ENCODE results near the gene RNPS1. TPM values are rescaled to one million over a fixed set of nuclear protein-coding genes. Genes with fewer than 3 reads are reported as not detected.

RNPS1 gene
- total RNA-seq, 1 donor from 2014 or later, result 130 TPM

DNA sequence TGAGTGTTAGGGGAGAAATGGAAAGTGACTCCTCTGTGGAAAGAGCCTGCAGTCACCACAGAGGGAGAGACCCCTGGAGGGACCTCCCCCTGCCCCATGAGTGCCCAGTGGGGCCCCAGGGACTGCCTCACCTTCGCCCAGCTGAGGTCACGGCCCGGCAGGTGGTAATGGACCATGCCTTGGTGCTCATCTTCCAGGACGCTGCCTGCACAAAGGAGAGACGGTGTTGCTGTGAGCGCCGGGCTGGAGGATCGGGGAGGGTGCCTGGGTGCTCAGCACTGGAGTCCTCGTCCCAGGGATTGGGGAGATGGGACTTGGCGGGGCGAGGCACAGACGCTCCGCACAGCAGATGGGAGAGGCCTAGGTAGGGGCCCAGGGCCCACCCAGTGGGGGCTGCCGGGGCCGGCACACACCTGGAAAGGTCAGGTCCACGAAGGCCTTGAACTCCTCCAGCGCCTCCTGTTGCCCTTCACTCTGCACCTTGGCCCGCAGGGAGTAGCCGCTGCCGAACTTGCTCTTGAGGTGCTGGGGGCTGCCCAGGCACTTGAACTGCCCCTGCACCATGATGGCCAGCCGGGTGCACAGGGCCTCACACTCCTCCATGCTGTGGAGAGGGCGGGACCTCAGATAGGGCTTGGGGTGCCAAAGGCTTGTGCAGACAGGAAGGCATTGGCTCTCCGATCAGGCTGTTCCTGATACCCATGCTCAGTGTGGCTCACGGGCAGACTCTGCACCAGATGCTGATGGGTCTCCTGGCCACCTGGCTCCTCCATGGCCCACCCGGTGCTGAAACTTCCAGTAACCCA lies 9.7 kb upstream of the RNPS1 start:
- DNase-seq (ENCODE audit: extremely low spot score in 2 of 2), result no peak
- no peaks in the 10 kb centered on the region for H3K9me3 ChIP-seq
- TF ChIP-seq POLR2A (IDR thresholded peaks at IDR 0.05), result no peak
- TF ChIP-seq, protein P1, sequence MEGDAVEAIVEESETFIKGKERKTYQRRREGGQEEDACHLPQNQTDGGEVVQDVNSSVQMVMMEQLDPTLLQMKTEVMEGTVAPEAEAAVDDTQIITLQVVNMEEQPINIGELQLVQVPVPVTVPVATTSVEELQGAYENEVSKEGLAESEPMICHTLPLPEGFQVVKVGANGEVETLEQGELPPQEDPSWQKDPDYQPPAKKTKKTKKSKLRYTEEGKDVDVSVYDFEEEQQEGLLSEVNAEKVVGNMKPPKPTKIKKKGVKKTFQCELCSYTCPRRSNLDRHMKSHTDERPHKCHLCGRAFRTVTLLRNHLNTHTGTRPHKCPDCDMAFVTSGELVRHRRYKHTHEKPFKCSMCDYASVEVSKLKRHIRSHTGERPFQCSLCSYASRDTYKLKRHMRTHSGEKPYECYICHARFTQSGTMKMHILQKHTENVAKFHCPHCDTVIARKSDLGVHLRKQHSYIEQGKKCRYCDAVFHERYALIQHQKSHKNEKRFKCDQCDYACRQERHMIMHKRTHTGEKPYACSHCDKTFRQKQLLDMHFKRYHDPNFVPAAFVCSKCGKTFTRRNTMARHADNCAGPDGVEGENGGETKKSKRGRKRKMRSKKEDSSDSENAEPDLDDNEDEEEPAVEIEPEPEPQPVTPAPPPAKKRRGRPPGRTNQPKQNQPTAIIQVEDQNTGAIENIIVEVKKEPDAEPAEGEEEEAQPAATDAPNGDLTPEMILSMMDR (IDR thresholded peaks at IDR 0.05), result no peak
- no peak for TF ChIP-seq POLR2AphosphoS5 (IDR thresholded peaks at IDR 0.05; ENCODE audit: insufficient read depth in 1 of 2, low read depth in 1 of 2)
- no peak overlapping the region for H3K4me3 ChIP-seq
- H3K4me1 ChIP-seq, result no peaks in the 10 kb centered on the region
- intact Hi-C loops (cut with DNase I), result no loop called here
- H3K27me3 ChIP-seq, result no peaks in the 10 kb centered on the region
- no peaks in the 10 kb centered on the region for H3K36me3 ChIP-seq
- H3K27ac ChIP-seq, result no peak overlapping the region

DNA sequence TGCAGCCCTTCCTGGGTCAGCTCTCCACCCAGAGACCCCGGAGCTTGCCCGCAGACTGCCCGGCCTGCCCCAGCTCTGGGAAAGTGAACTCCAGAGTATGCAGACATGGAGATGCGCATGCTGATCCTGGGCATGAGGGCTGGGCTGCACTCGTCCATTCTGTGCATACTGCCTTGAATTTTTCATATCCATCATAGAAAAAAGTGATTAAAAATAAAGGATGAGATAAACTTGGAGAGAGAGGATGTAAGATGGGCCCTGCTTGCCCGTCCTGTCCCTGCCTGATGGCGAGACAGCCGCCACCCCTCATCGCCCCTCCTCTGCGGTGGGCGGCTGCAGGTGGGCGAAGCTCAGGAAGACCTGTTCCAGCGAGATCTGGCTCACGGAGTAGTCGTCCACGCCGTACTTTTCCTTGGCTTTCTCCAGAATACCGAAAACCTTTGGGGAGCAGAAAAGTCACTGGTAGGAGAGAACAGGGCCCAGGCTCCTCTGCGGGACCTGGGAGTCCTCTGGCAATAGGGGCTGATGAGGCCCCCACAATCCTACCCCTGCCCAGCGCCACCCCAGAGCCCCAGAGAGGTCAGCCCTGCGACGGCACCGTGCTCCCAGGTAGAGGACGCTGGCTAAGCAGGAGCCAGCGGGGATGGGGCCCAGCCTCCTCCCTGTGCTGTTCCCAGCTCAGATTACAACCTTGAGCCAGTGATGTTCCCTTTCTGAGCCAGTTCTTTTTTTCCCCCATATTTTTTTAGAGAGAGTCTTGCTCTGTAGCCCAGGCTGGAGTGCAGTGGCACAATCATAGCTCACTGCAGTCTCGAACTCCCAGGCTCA lies 8.7 kb upstream of the RNPS1 start:
- Histone ChIP-seq H3K4me1 (no peaks in the 10 kb centered on the region), H3K36me3 (no peaks in the 10 kb centered on the region), H3K27me3 (no peaks in the 10 kb centered on the region), H3K4me3 (no peak overlapping the region), H3K27ac (no peak overlapping the region), H3K9me3 (no peaks in the 10 kb centered on the region)
- intact Hi-C loops (cut with DNase I), result no loop called here
- TF ChIP-seq POLR2AphosphoS5 (IDR thresholded peaks at IDR 0.05; ENCODE audit: insufficient read depth in 1 of 2, low read depth in 1 of 2) (no peak), POLR2A (IDR thresholded peaks at IDR 0.05) (no peak)
- no peak for DNase-seq (ENCODE audit: extremely low spot score in 2 of 2)

DNA sequence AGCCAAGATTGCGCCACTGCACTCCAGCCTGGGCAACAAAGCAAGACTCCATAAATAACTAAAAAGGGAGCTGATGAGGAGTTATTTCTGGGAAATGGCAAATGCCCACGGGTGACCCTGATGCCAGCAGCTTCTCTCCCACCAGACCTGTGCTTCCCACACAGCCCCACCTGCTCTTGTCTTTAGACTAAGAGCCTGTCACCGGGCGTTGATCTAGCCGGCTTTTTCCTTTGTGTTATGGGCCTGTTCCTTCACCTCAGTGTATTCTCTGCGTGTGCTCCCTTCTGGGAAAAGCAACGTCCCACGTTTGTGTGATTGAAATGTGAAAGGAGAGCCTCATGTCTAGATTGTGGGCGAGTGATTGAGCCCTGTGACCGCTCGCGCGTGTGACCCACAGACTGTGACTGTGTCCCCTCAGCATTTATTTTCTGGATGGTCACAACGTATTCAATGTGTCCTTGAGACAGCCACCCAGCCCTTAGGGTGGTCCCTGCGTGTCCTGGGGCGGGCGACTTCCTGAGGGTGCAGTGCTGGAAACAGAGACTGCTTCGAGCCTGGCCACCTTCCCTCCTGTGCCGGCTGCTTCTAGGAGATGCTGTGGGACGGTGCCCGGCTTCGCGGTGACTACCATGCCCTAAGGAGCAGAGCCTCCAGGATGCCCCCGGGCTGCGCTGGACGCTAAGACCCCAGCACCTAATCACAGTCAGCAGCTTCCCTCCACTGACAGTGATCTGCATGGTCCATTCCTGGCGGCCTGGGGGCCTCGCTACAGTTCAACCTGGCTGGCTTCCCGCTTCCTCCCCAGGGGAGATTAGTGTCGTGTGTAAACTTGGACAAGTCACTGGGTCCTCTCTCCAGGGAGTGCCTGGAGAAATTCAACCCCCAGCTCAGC lies 7.8 kb upstream of the RNPS1 start:
- H3K27ac ChIP-seq, result no peak overlapping the region
- no peaks in the 10 kb centered on the region for H3K9me3 ChIP-seq
- no peak overlapping the region for H3K4me3 ChIP-seq
- no peak for DNase-seq (ENCODE audit: extremely low spot score in 2 of 2)
- peaks cover 5% of the 10 kb centered on the region for H3K4me1 ChIP-seq
- intact Hi-C loops (cut with DNase I), result no loop called here
- TF ChIP-seq POLR2AphosphoS5 (IDR thresholded peaks at IDR 0.05; ENCODE audit: insufficient read depth in 1 of 2, low read depth in 1 of 2) (no peak), POLR2A (IDR thresholded peaks at IDR 0.05) (no peak)
- TF ChIP-seq, protein P1 (IDR thresholded peaks at IDR 0.05), result no peak
- no peaks in the 10 kb centered on the region for H3K27me3 ChIP-seq
- no peaks in the 10 kb centered on the region for H3K36me3 ChIP-seq

DNA sequence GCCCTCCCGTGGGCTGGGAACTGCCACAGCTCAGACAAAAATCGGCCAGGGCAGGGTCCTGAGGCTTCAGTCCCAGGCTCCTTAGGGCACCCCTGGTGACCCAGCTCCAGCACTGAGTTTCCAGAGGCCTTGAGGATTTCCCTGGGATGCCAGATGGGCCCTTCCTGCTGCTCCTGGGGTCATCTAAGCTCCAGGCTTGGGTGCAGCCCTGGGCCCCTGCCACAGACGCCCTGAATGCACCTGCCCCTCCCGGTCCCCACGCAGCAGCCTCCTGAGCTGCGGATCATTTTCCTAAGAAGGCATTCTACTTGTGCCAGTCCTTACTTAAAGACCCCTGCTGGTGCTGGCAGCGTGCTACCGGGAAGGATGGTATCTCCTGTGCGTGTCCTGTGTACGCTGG lies 6.0 kb upstream of the RNPS1 start:
- no peak overlapping the region for H3K4me3 ChIP-seq
- H3K27ac ChIP-seq, result no peak overlapping the region
- no peak for DNase-seq (ENCODE audit: extremely low spot score in 2 of 2)
- H3K27me3 ChIP-seq, result no peaks in the 10 kb centered on the region
- H3K4me1 ChIP-seq, result peaks cover 22% of the 10 kb centered on the region
- intact Hi-C loops (cut with DNase I), result no loop called here
- H3K9me3 ChIP-seq, result no peaks in the 10 kb centered on the region
- TF ChIP-seq POLR2A (IDR thresholded peaks at IDR 0.05) (no peak), POLR2AphosphoS5 (IDR thresholded peaks at IDR 0.05; ENCODE audit: insufficient read depth in 1 of 2, low read depth in 1 of 2) (no peak)
- TF ChIP-seq, protein P1 (IDR thresholded peaks at IDR 0.05), result no peak
- H3K36me3 ChIP-seq, result no peaks in the 10 kb centered on the region

DNA sequence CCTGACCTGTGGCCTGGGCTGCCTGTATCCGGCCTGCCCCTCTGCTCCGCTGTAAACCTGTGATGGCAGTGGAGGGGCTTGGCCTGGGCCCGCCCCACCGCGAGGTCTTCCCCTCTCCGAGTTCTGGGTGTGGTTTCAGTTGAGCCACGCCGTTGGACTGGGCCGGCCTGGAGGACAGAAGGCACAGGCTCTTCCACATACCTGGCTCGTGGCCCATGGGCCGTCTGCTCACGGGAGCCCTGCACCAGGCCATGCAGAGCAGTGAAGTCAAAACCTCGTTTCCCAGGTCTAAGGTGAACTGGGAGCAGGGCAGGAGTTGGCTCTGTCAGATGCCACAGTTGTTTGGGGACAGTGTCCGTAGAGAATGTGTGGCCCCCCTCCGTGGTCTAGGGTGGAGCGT lies 5.6 kb upstream of the RNPS1 start:
- Histone ChIP-seq H3K9me3 (no peaks in the 10 kb centered on the region), H3K36me3 (no peaks in the 10 kb centered on the region), H3K27ac (no peak overlapping the region), H3K27me3 (no peaks in the 10 kb centered on the region), H3K4me1 (peaks cover 24% of the 10 kb centered on the region), H3K4me3 (no peak overlapping the region)
- DNase-seq (ENCODE audit: extremely low spot score in 2 of 2), result no peak
- no peak for TF ChIP-seq POLR2AphosphoS5 (IDR thresholded peaks at IDR 0.05; ENCODE audit: insufficient read depth in 1 of 2, low read depth in 1 of 2)
- TF ChIP-seq, protein P1 (IDR thresholded peaks at IDR 0.05), result no peak
- no peak for TF ChIP-seq POLR2A (IDR thresholded peaks at IDR 0.05)
- intact Hi-C loops (cut with DNase I), result no loop called here
